Ectodermal cell (in vitro differentiated cells): ENCODE data around the gene SNX1. TPM values are rescaled to one million over a fixed set of nuclear protein-coding genes. Genes with fewer than 3 reads are reported as not detected.
"Not testable (repeated sequence)": the region's sequence is repeated elsewhere in the genome, so short reads cannot be mapped to it uniquely, and the experiment has no call there.

Experiments
- H3K27ac ChIP-seq: 2 replicates; pipeline ENCODE4 v1.7.0; 2013; ENCODE audit warnings: mild to moderate bottlenecking, low read depth, low read length; ENCODE audit not compliant: insufficient read depth, poor library complexity, severe bottlenecking
- H3K27me3 ChIP-seq: 2 replicates; pipeline ENCODE4 v1.7.0; 2013; ENCODE audit warnings: mild to moderate bottlenecking, low read length; ENCODE audit not compliant: insufficient read depth, control insufficient read depth, poor library complexity, severe bottlenecking
- H3K36me3 ChIP-seq: one replicate; pipeline ENCODE4 v1.7.0; 2013; ENCODE audit warnings: low read length; ENCODE audit not compliant: control insufficient read depth, insufficient read depth
- H3K4me1 ChIP-seq: one replicate; pipeline ENCODE4 v1.7.0; 2013; ENCODE audit warnings: low read length; ENCODE audit not compliant: control insufficient read depth, insufficient read depth
- H3K4me3 ChIP-seq: 2 replicates; pipeline ENCODE4 v1.7.0; 2013; ENCODE audit warnings: low read depth, low read length, control low read depth; ENCODE audit not compliant: insufficient read depth
- H3K9me3 ChIP-seq: 2 replicates; pipeline ENCODE4 v1.7.0; 2013; ENCODE audit warnings: mild to moderate bottlenecking, low read length, moderate library complexity; ENCODE audit not compliant: control insufficient read depth
- WGBS, 2 experiments: methylation state at CpG; one replicate each; pipeline ENCODE4 v1.1.7; 2013; ENCODE audit warnings: missing lambda C conversion rate in 2 of 2; 5-methylcytosine and 5-hydroxymethylcytosine counted together
- polyA plus RNA-seq, 4 experiments: library from polyadenylated mRNA; stranded (reverse); fragments of 50-300 nt; gene quantifications; one replicate each; pipeline ENCODE4 v1.2.3, GENCODE V29; 2013

SNX1 gene
- 83.4 TPM for polyA plus RNA-seq (2013, experiment 1 of 4)
- 81.4 TPM for polyA plus RNA-seq (2013, experiment 2 of 4)
- polyA plus RNA-seq (2013, experiment 3 of 4): 58.3 TPM
- polyA plus RNA-seq (2013, experiment 4 of 4): 65.8 TPM

- no peaks in the 10 kb centered on the region for H3K36me3 ChIP-seq
- peak within 1 kb of the TSS; percentile 67 for H3K4me3 ChIP-seq
- no peaks in the 10 kb centered on the region for H3K9me3 ChIP-seq
- H3K4me1 ChIP-seq: peaks cover 13% of the 10 kb centered on the region
- no peaks in the 10 kb centered on the region for H3K27me3 ChIP-seq
- H3K27ac ChIP-seq: no peak within 1 kb of the TSS
- WGBS, 2 experiments: 1% methylated on average over 69 to 70 of the region's 70 CpGs
These were observed at the start of gene SNX1 for GRCh38 chr15:64095795-64096667. Gene SNX1, plus strand, starts transcription at chr15:64095982. Its CDS starts 32 bp downstream, at chr15:64096014.

- H3K36me3 ChIP-seq: no peaks in the 10 kb centered on the region
- H3K4me1 ChIP-seq: peaks cover 9% of the 10 kb centered on the region
- 12% methylated on average over 49 to 50 of the region's 50 CpGs for WGBS, 2 experiments
- no peak within 1 kb of the TSS for H3K27ac ChIP-seq
- H3K9me3 ChIP-seq: no peaks in the 10 kb centered on the region
- H3K4me3 ChIP-seq: peak within 1 kb of the TSS; percentile 49
- peaks cover 27% of the 10 kb centered on the region for H3K27me3 ChIP-seq
These were observed 49.2 kb upstream of the SNX1 start, which contains the start of gene DAPK2 for GRCh38 chr15:64046421-64047153. Gene DAPK2, minus strand, starts transcription at chr15:64046485. Its CDS starts 6,224 bp downstream, at chr15:64040261.

- Histone ChIP-seq H3K4me3 (no peak overlapping the region), H3K27ac (no peak overlapping the region), H3K9me3 (no peaks in the 10 kb centered on the region), H3K4me1 (peaks cover 11% of the 10 kb centered on the region), H3K27me3 (peaks cover 27% of the 10 kb centered on the region), H3K36me3 (no peaks in the 10 kb centered on the region)
- WGBS, 2 experiments: 92 to 96% methylated on average over 1 of the region's 1 CpG
These were observed 46.9 kb upstream of the SNX1 start for GRCh38 chr15:64048781-64049460.

- Histone ChIP-seq H3K27ac (no peak overlapping the region), H3K4me1 (peaks cover 11% of the 10 kb centered on the region), H3K9me3 (no peaks in the 10 kb centered on the region), H3K27me3 (peaks cover 20% of the 10 kb centered on the region), H3K4me3 (no peak overlapping the region), H3K36me3 (no peaks in the 10 kb centered on the region)
- WGBS, 2 experiments: 82 to 84% methylated on average over 7 to 8 of the region's 8 CpGs
These were observed 45.3 kb upstream of the SNX1 start for GRCh38 chr15:64050281-64051092.

GRCh38 chr15:64051093-64051402, 44.7 kb upstream of the SNX1 start:
- Histone ChIP-seq H3K9me3 (no peaks in the 10 kb centered on the region), H3K4me1 (peaks cover 11% of the 10 kb centered on the region), H3K36me3 (no peaks in the 10 kb centered on the region), H3K4me3 (no peak overlapping the region), H3K27ac (no peak overlapping the region), H3K27me3 (peaks cover 14% of the 10 kb centered on the region)
- WGBS, 2 experiments: 94 to 100% methylated on average over 2 of the region's 2 CpGs

GRCh38 chr15:64051407-64052259, 44.1 kb upstream of the SNX1 start:
- Histone ChIP-seq H3K4me3 (no peak overlapping the region), H3K9me3 (no peaks in the 10 kb centered on the region), H3K27ac (no peak overlapping the region), H3K4me1 (peaks cover 11% of the 10 kb centered on the region), H3K36me3 (no peaks in the 10 kb centered on the region), H3K27me3 (peaks cover 11% of the 10 kb centered on the region)
- 92% methylated on average over 5 of the region's 6 CpGs for WGBS, 2 experiments

GRCh38 chr15:64052925-64053491, 42.8 kb upstream of the SNX1 start:
- 90 to 91% methylated on average over 5 of the region's 5 CpGs for WGBS, 2 experiments
- peaks cover 11% of the 10 kb centered on the region for H3K4me1 ChIP-seq

GRCh38 chr15:64053674-64054073, 42.1 kb upstream of the SNX1 start:
- 90 to 93% methylated on average over 12 of the region's 12 CpGs for WGBS, 2 experiments
- not testable (repeated sequence) for H3K36me3 ChIP-seq, H3K4me3 ChIP-seq, H3K9me3 ChIP-seq, H3K27ac ChIP-seq, H3K27me3 ChIP-seq
- peaks cover 11% of the 10 kb centered on the region for H3K4me1 ChIP-seq

More at GRCh38 chr15:64052925-64053491, 42.8 kb upstream of the SNX1 start:
- H3K9me3 ChIP-seq: no peaks in the 10 kb centered on the region
- no peaks in the 10 kb centered on the region for H3K27me3 ChIP-seq
- H3K27ac ChIP-seq: no peak overlapping the region
- no peaks in the 10 kb centered on the region for H3K36me3 ChIP-seq
- no peak overlapping the region for H3K4me3 ChIP-seq
